ENCODE data around the gene CEP112. TPM values are rescaled to one million over a fixed set of nuclear protein-coding genes. Genes with fewer than 3 reads are reported as not detected.

Gene CEP112
- total and polyA plus RNA-seq, 8 donors = 15.1 to 23.8 (median 19.7) TPM

DNA sequence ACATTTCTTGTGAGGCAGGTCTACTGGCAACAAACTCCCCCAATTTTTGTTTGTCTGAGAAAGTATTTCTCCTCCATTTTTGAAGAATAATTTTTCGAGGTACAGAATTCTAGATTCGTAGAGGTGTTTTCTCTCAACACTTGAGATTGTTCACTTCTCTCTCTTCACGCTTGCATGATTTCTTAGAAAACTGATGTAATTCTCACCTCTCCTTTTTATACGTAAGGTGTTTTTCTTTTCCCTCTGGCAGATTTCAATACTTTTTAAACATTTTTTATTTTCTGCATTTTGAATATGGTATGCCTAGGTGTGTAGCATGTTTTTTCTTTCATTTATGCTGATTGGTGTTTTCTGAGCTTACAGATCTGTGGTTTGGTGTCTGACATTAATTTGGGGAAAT, 429.0 kb downstream of the CEP112 start:
- Histone ChIP-seq H3K36me3 (no peaks in the 10 kb centered on the region), H3K27ac (no peak overlapping the region), H3K27me3 (no peaks in the 10 kb centered on the region), H3K4me3 (no peak overlapping the region), H3K9me3 (no peaks in the 10 kb centered on the region), H3K4me1 (no peaks in the 10 kb centered on the region)
- ATAC-seq = no peak
- DNase-seq = no peak
- TF ChIP-seq, protein P1, sequence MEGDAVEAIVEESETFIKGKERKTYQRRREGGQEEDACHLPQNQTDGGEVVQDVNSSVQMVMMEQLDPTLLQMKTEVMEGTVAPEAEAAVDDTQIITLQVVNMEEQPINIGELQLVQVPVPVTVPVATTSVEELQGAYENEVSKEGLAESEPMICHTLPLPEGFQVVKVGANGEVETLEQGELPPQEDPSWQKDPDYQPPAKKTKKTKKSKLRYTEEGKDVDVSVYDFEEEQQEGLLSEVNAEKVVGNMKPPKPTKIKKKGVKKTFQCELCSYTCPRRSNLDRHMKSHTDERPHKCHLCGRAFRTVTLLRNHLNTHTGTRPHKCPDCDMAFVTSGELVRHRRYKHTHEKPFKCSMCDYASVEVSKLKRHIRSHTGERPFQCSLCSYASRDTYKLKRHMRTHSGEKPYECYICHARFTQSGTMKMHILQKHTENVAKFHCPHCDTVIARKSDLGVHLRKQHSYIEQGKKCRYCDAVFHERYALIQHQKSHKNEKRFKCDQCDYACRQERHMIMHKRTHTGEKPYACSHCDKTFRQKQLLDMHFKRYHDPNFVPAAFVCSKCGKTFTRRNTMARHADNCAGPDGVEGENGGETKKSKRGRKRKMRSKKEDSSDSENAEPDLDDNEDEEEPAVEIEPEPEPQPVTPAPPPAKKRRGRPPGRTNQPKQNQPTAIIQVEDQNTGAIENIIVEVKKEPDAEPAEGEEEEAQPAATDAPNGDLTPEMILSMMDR (IDR thresholded peaks at IDR 0.05) = no peak
- intact Hi-C loops (cut with DNase I) = no loop called here

GRCh38 chr17:65759532-65759931, 432.4 kb downstream of the CEP112 start:
- ATAC-seq (no peak), DNase-seq (no peak)
- Histone ChIP-seq H3K27me3 (no peaks in the 10 kb centered on the region), H3K27ac (no peak overlapping the region), H3K9me3 (no peaks in the 10 kb centered on the region), H3K36me3 (no peaks in the 10 kb centered on the region), H3K4me3 (no peak overlapping the region), H3K4me1 (no peaks in the 10 kb centered on the region)
- intact Hi-C loops (cut with DNase I) = no loop called here
- TF ChIP-seq, protein P1 (IDR thresholded peaks at IDR 0.05) = no peak

DNA sequence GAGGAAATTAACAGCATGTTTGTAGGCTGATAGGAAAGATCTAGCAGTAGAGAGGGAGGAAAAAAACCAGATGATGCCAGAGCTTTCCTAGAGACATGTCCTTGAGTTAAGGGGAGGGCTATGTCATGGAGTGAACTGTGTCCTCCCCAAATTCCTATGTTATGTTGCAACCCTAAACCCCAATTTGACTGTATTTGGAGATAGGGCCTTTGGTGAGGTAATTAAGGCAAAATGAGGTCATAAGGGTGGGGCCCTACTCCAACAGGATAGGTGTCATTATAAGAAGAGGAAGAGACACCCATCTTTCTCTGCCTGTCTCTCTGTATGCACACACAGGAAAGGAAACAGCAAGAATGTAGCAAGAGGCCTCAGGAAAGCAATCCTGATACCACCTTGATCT, 435.2 kb downstream of the CEP112 start:
- H3K4me3 ChIP-seq = no peak overlapping the region
- H3K27me3 ChIP-seq = no peaks in the 10 kb centered on the region
- H3K4me1 ChIP-seq = peaks cover 0 to 7% of the 10 kb centered on the region in 2 donors
- no peaks in the 10 kb centered on the region for H3K36me3 ChIP-seq
- TF ChIP-seq, protein P1 (IDR thresholded peaks at IDR 0.05) = no peak
- ATAC-seq = no peak
- DNase-seq = no peak
- intact Hi-C loops (cut with DNase I) = no loop called here
- no peaks in the 10 kb centered on the region for H3K9me3 ChIP-seq
- H3K27ac ChIP-seq = no peak overlapping the region

DNA sequence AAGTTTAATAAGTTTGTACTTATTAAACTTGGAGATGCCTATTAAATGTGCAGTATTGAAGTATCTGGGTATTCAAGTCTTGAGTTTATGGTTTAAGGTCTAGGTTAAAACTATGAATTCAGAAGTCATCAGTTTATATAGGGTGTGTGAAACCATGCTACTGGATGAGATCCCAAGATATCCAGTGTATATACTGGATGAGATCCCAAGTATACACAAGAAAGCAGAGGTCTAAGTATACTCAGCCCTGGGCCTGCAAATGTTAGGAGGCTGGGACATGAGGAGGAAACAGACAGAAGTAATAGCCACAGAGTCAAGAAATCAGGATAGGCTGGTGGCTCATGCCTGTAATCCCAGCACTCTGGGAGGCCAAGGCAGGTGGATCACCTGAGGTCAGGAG, 436.1 kb downstream of the CEP112 start:
- H3K27ac ChIP-seq = no peak overlapping the region
- no peaks in the 10 kb centered on the region for H3K27me3 ChIP-seq
- ATAC-seq = no peak
- H3K4me3 ChIP-seq = no peak overlapping the region
- DNase-seq = no peak
- peaks cover 8 to 13% of the 10 kb centered on the region in 2 donors for H3K4me1 ChIP-seq
- intact Hi-C loops (cut with DNase I) = no loop called here
- H3K9me3 ChIP-seq = no peaks in the 10 kb centered on the region
- TF ChIP-seq, protein P1 (IDR thresholded peaks at IDR 0.05) = no peak
- H3K36me3 ChIP-seq = no peaks in the 10 kb centered on the region

GRCh38 chr17:65754630-65755029, 437.3 kb downstream of the CEP112 start:
- Histone ChIP-seq H3K4me1 (peaks cover 12 to 23% of the 10 kb centered on the region in 2 donors), H3K4me3 (no peak overlapping the region), H3K9me3 (no peaks in the 10 kb centered on the region), H3K36me3 (no peaks in the 10 kb centered on the region), H3K27me3 (no peaks in the 10 kb centered on the region), H3K27ac (no peak overlapping the region)
- TF ChIP-seq, protein P1 (IDR thresholded peaks at IDR 0.05) = no peak
- ATAC-seq = no peak
- DNase-seq = no peak
- intact Hi-C loops (cut with DNase I) = no loop called here

All from left lung (tissue), 10 donors.